Uterus (tissue), 2 donors: Measurements from ENCODE around the gene RASSF8.

Source experiments
- POLR2A ChIP-seq, 2 donors: fragments of 450-650 bp; IDR thresholded peaks; one replicate each; pipeline ENCODE4 v1.6.1; 2016; ENCODE audit warnings: antibody characterized with exemption in 2 of 2, mild to moderate bottlenecking in 1 of 2, moderate library complexity in 1 of 2
- TF ChIP-seq, protein P1 (sequence below), 4 experiments: fragments of 200-600 bp in 2 of 4; fragments of 450-650 bp in 2 of 4; sonication (generic) in 2 of 4; IDR thresholded peaks; one replicate each; pipeline ENCODE4 v1.5.1; 2016 to 2019; ENCODE audit warnings: antibody characterized with exemption in 4 of 4, mild to moderate bottlenecking in 2 of 4, moderate library complexity in 1 of 4

DNA sequence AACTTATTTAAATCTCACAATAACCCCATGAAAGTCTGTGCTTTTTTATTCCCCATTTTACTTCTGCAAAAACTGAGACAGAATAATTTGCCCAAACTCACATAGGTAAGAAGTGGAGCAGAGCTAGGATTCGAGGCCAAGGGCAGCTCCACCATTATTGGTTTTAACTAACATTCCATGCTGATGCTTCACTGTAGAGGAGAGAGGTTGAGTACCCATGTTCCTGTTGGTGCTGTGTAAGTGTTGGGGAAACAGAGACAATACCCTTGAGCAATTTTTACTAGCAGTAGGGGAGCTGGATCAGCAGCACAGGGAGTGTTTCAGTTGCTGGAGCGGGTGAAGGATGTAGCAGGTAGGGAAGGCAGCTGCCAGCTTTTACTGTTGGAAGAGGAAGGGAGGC lies 21.1 kb downstream of the RASSF8 start:
- TF ChIP-seq, protein P1, sequence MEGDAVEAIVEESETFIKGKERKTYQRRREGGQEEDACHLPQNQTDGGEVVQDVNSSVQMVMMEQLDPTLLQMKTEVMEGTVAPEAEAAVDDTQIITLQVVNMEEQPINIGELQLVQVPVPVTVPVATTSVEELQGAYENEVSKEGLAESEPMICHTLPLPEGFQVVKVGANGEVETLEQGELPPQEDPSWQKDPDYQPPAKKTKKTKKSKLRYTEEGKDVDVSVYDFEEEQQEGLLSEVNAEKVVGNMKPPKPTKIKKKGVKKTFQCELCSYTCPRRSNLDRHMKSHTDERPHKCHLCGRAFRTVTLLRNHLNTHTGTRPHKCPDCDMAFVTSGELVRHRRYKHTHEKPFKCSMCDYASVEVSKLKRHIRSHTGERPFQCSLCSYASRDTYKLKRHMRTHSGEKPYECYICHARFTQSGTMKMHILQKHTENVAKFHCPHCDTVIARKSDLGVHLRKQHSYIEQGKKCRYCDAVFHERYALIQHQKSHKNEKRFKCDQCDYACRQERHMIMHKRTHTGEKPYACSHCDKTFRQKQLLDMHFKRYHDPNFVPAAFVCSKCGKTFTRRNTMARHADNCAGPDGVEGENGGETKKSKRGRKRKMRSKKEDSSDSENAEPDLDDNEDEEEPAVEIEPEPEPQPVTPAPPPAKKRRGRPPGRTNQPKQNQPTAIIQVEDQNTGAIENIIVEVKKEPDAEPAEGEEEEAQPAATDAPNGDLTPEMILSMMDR (IDR thresholded peaks at IDR 0.05) = no peak
- TF ChIP-seq POLR2A (IDR thresholded peaks at IDR 0.05) = no peak
